ENCODE measurements around the gene P2RY2. TPM values are rescaled to one million over a fixed set of nuclear protein-coding genes. Genes with fewer than 3 reads are reported as not detected.

P2RY2 gene
- total and polyA plus RNA-seq, 2 of the 8 experiments (the other 6 are each of a cell fraction or from before 2014, with no cell fraction given): 1.0 to 1.5 TPM

GRCh38 chr11:73186294-73186850 lies 31.7 kb upstream of the P2RY2 start:
- Histone ChIP-seq H4K20me1 (replicated peaks in 1 of 2; ENCODE audit: control insufficient read depth in 1 of 2, insufficient read depth in 2 of 2, low read length in 2 of 2) (no peaks in the 10 kb centered on the region), H2AFZ (ENCODE audit: low read length) (0 out of 2 replicates have a peak overlapping the region, but pooled peaks have one; percentile 9)

More at GRCh38 chr11:73186294-73186850, 31.7 kb upstream of the P2RY2 start:
- WGBS, 2 experiments (ENCODE audit: extremely low coverage in 1 of 2, insufficient coverage in 1 of 2, insufficient read length in 1 of 2, insufficient replicate concordance in 2 of 2, low coverage in 1 of 2, low lambda C conversion rate in 2 of 2, missing lambda C conversion rate in 1 of 2): 92% methylated on average over 10 of the region's 10 CpGs; no CpG with 5 or more reads in 1 of the 2 experiments
- no peak overlapping the region for H3K9ac ChIP-seq (replicated peaks in 1 of 4; ENCODE audit: extremely low read depth in 1 of 4, low read depth in 3 of 4, low read length in 3 of 4)
- H2BK20ac ChIP-seq (ENCODE audit: low read length): no peak overlapping the region
- ChIA-PET POLR2A (ENCODE audit: partially characterized antibody) (interaction anchor here (1.4 kb wide), 1 partner anchor 33 kb away, joined by 3 read pairs; no protein-coding TSS in a partner anchor), CTCF (ENCODE audit: partially characterized antibody) (interaction anchor here (0.6 to 14.5 kb wide), 34 partner anchors 8 to 461 kb away, joined by 3 to 451 read pairs (median 4); no protein-coding TSS in a partner anchor)
- no peak overlapping the region for H4K91ac ChIP-seq (replicated peaks; ENCODE audit: insufficient read length, low read length)
- H3K4me1 ChIP-seq (replicated peaks in 1 of 4; ENCODE audit: control insufficient read depth in 3 of 4, insufficient read depth in 4 of 4, low read length in 3 of 4): no peaks in the 10 kb centered on the region
- TF ChIP-seq CEBPB (IDR thresholded peaks at IDR 0.05; ENCODE audit: low read depth, low read length) (no peak), SIN3A (conservative IDR thresholded peaks at IDR 0.05 in 1 of 2, IDR thresholded peaks at IDR 0.05 in 1 of 2; ENCODE audit: low read depth in 1 of 2, low read length in 2 of 2) (no peak), TAF1 (IDR thresholded peaks at IDR 0.05; ENCODE audit: low read depth, low read length) (no peak), RXRA (IDR thresholded peaks at IDR 0.05; ENCODE audit: insufficient read depth, low read depth, low read length) (no peak), SIX5 (IDR thresholded peaks at IDR 0.05; ENCODE audit: low read depth, low read length) (no peak), KDM1A (IDR thresholded peaks at IDR 0.05; ENCODE audit: borderline replicate concordance, low read length) (0 out of 2 replicates have a peak, but pooled peaks have one; percentile 40)
- H3K18ac ChIP-seq (ENCODE audit: extremely low read depth, low read length): no peak overlapping the region
- H3K4me2 ChIP-seq (ENCODE audit: insufficient read depth in 1 of 2, low read depth in 2 of 2, low read length in 2 of 2): no peak overlapping the region
- H4K8ac ChIP-seq (ENCODE audit: extremely low read depth, insufficient read depth, low read length): no peak overlapping the region; the same call in 1 of the 2 replicates
- no peaks in the 10 kb centered on the region for H3K9me3 ChIP-seq (ENCODE audit: insufficient read depth in 2 of 2, low read depth in 1 of 2, low read length in 1 of 2)
- no peak overlapping the region for H3K27ac ChIP-seq (ENCODE audit: low read depth, low read length)
- H3K79me2 ChIP-seq (ENCODE audit: control insufficient read depth in 1 of 2, insufficient read depth in 2 of 2, low read length in 2 of 2): no peaks in the 10 kb centered on the region
- no peak for DNase-seq (ENCODE audit: low read depth in 1 of 2, low spot score in 2 of 2)
- H2BK15ac ChIP-seq (ENCODE audit: low read length): no peak overlapping the region
- H3K4ac ChIP-seq (replicated peaks; ENCODE audit: insufficient read length, low read depth, low read length): no peak overlapping the region
- no peak overlapping the region for H3K56ac ChIP-seq (replicated peaks; ENCODE audit: insufficient read length, low read depth, low read length)
- no peak overlapping the region for H2AK5ac ChIP-seq (ENCODE audit: low read depth, low read length)
- H3K79me1 ChIP-seq (ENCODE audit: low read depth, low read length): no peaks in the 10 kb centered on the region
- H3K23ac ChIP-seq (ENCODE audit: insufficient read length): no peak overlapping the region
- no peak for FAIRE-seq
- H2BK12ac ChIP-seq (ENCODE audit: low read depth, low read length): no peak overlapping the region
- H2BK120ac ChIP-seq (replicated peaks; ENCODE audit: low read depth, low read length): no peak overlapping the region
- H3K36me3 ChIP-seq (ENCODE audit: control insufficient read depth in 2 of 4, insufficient read depth in 4 of 4, low read length in 3 of 4): no peaks in the 10 kb centered on the region
- no peak overlapping the region for H3K4me3 ChIP-seq (ENCODE audit: extremely low read depth in 1 of 4, insufficient read depth in 2 of 4, low read depth in 3 of 4, low read length in 4 of 4)
- no peaks in the 10 kb centered on the region for H3K23me2 ChIP-seq (ENCODE audit: low read depth, low read length)
- no peak overlapping the region for H4K5ac ChIP-seq (ENCODE audit: insufficient read length, low read depth, low read length)
- H2BK5ac ChIP-seq (ENCODE audit: low read depth, low read length): no peak overlapping the region
- H3K27me3 ChIP-seq (replicated peaks in 1 of 4; ENCODE audit: control insufficient read depth in 3 of 4, extremely low read depth in 1 of 4, insufficient read depth in 3 of 4, low read length in 3 of 4): no peaks in the 10 kb centered on the region
- H3K14ac ChIP-seq (ENCODE audit: insufficient read length): no peak overlapping the region
